ENCODE measurements around the gene KLF8.
"Not testable (repeated sequence)": the region's sequence is repeated elsewhere in the genome, so short reads cannot be mapped to it uniquely, and the experiment has no call there.

Gene KLF8

GRCh38 chrX:56232221-56233082, at the start of gene KLF8:
Gene KLF8, plus strand, starts transcription at chrX:56232356. Its CDS starts 979 bp downstream, at chrX:56233335.
- peak; percentile 54 to 56 for DNase-seq

GRCh38 chrX:56206945-56207344, 25.2 kb upstream of the KLF8 start:
- DNase-seq, result not testable (repeated sequence)

- DNase-seq, result no peak
Observed at GRCh38 chrX:56211701-56212100, 20.5 kb upstream of the KLF8 start.

GRCh38 chrX:56216332-56216731, 15.8 kb upstream of the KLF8 start:
- DNase-seq, result no peak

- no peak for DNase-seq
Observed at GRCh38 chrX:56219700-56220099, 12.5 kb upstream of the KLF8 start.

- no peak for DNase-seq
Observed at GRCh38 chrX:56221101-56221500, 11.1 kb upstream of the KLF8 start.

GRCh38 chrX:56222473-56223000, 9.6 kb upstream of the KLF8 start:
- DNase-seq, result no peak

GRCh38 chrX:56226980-56227379, 5.2 kb upstream of the KLF8 start:
- DNase-seq, result no peak

GRCh38 chrX:56228914-56229313, 3.2 kb upstream of the KLF8 start:
- no peak for DNase-seq

- DNase-seq, result no peak
Observed at GRCh38 chrX:56231537-56232090, 542 bp upstream of the KLF8 start.

- DNase-seq, result no peak
Observed at GRCh38 chrX:56233100-56233499, 944 bp downstream of the KLF8 start.

- peak in 1 of 2 experiments; percentile 10 for DNase-seq
Observed at GRCh38 chrX:56233682-56234081, 1.5 kb downstream of the KLF8 start.

GRCh38 chrX:56248492-56248891, 16.3 kb downstream of the KLF8 start:
- DNase-seq, result peak; percentile 48 to 59

GRCh38 chrX:56253832-56254703, 21.9 kb downstream of the KLF8 start:
- DNase-seq, result no peak

GRCh38 chrX:56268888-56269287, 36.7 kb downstream of the KLF8 start:
- no peak for DNase-seq

- DNase-seq, result no peak
Observed at GRCh38 chrX:56278692-56279091, 46.5 kb downstream of the KLF8 start.

- no peak for DNase-seq
Observed at GRCh38 chrX:56279863-56280262, 47.7 kb downstream of the KLF8 start.

GRCh38 chrX:56281789-56282188, 49.6 kb downstream of the KLF8 start:
- peak in 1 of 2 experiments; percentile 3 for DNase-seq

GRCh38 chrX:56284269-56284668, 52.1 kb downstream of the KLF8 start:
- DNase-seq, result no peak

GRCh38 chrX:56288608-56289007, 56.5 kb downstream of the KLF8 start:
- no peak for DNase-seq

GRCh38 chrX:56289449-56289848, 57.3 kb downstream of the KLF8 start:
- no peak for DNase-seq

GRCh38 chrX:56308726-56309125, 76.6 kb downstream of the KLF8 start:
- no peak for DNase-seq

- DNase-seq, result no peak
Observed at GRCh38 chrX:56309881-56310280, 77.7 kb downstream of the KLF8 start.

Measured in activated CD4-positive, alpha-beta T cell treated with anti-CD3 and anti-CD28 coated beads, Interleukin-2, amount 50 U/mL, for 48 hours (primary cell).